ENCODE results near the gene EIPR1.

Gene EIPR1

DNA sequence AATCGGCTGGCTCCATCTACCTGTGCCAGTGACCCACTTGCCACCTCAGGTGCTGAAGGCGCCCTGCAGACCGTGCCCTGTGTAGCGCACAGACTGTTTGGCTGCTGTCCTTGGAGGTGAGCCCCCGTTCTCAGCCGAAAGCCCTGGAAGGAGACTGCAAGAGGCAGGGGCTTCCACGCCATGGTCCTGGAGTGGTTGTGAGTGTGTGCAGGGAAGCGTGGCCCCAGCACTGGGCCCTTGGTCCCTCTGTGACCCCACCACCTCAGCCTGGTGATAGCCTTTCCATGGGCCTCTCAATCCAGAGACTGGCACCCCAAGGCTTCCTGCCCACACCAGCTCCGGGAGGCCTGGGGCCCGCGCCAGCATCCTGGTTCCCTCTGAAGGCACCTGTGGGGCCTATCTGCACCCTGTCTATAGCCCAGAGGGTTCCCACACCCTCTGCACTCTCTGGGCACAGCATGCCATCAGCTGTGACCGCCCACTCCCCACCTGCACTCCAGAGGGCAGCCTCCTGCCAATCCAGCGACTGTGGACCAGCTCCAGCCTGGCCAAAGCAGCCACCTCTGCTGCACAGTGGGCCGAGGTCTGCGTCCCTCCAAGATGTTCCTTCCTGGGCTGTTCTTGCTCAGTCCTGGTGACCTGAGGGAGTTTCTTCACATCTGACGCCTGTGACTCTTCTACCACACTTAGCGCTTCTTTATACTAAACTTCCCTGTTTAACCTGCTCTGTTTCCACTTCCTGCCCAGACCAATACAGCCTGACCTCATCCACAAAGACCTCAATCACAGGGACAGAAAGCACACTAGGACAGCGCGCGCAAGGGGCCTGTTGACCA, 109.5 kb downstream of the EIPR1 start:
- DNase-seq (ENCODE audit: low read depth), result no peak

DNA sequence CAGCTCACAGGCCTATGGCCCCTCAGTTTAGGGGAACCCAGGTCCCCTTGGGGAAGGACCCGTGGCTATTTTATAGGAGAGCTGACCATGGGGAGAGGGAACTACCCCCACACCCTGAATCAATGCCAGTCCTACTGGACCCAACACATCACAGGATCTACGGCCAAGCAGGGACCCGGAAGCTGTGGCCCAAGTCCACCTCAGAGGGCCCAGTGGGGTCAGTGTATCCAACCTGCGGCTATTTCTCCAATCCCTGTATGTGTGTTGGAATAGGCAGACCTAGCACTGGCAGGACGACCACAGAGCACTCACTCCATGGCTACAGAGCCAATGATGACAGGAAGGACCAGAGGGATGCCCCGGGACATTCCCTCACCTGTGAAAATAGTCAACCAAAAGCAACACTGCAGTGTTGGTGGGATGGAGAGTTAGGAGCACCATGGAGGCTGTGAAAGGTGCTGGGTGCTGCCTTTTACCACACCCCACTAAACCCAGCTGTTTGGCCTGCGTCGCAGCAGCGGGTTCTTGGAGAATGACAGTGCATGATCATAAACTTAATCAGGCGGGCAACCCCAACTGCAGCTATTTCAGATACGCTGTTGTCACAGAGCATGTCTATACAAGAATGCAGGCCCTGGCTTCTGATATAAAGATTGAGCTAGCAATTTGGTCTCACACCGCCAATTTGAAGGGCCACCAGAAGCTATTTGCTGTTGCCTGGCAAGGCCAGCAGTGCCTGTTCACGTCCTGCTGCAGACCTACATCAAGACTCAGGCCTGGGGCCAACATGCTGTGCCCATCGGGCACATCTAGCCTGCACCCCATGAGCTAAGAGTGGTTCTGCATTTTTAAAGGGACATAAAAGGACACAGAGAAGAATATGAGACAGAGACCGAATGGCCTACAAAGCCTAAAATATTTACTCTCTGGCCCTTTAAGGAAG, 110.4 kb downstream of the EIPR1 start:
- DNase-seq (ENCODE audit: low read depth), result no peak

DNA sequence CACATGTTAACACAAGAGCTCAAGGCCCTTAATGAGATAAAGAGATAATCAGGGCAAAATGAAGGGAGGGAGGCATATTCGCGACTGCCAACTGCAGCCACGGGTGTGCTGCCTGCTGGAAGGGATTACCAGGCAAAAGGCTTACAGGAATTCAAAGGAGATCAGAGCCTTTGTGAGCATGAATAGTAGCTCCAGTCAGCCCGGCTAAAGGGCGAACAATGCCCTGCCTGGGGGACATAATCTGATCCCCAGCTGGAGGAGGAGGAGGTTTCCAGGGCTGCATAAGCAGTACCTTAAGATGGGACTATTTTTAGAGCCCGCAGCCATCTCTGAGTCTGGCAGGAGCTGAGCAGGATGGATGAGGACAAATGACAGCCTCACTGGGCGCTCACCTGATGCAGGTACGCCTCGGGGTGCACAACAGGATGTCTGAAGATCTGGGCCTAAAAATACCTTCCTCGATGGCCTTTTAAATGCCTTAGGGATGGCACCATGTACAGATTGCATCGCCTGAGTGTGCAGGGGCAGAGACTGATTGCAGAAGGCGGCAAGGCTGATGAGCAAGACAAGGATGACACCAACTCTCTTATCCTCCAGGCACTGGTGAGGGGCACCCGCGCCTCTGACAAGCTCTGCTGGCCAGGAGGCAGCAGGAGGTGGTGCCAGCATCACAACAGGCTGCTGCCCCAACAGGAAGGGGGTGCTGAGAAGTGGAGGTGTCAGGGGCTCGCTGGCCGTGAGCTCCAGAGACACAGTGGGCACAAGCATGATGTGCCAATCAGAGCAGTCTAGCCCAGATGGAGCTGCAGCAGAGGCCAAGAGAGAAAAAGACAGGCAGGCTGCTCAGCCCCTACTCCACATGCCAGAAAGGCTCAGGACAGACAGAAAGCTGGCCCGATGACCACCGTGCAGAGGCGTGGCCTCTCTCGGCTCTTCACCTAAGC, 111.4 kb downstream of the EIPR1 start:
- DNase-seq (ENCODE audit: low read depth), result no peak

DNA sequence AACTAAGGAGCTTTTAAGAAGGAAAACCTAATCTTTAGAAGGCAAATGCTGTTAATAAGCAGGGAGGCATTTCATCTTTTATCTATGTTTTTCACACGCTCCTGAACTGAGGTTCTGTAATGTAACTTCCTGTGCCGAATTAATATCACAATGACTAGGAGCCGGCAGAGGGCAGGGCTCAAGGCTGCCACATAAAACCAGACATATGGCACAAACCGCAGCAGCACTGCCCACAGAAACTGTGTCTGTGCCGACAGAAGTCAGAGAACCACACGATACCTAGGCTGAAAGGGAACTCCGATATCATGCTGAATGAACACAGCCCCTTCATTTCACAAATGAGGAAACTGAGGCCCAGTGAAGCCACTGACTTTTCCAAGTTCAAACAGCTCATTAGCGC, 112.1 kb downstream of the EIPR1 start:
- DNase-seq (ENCODE audit: low read depth), result no peak

DNA sequence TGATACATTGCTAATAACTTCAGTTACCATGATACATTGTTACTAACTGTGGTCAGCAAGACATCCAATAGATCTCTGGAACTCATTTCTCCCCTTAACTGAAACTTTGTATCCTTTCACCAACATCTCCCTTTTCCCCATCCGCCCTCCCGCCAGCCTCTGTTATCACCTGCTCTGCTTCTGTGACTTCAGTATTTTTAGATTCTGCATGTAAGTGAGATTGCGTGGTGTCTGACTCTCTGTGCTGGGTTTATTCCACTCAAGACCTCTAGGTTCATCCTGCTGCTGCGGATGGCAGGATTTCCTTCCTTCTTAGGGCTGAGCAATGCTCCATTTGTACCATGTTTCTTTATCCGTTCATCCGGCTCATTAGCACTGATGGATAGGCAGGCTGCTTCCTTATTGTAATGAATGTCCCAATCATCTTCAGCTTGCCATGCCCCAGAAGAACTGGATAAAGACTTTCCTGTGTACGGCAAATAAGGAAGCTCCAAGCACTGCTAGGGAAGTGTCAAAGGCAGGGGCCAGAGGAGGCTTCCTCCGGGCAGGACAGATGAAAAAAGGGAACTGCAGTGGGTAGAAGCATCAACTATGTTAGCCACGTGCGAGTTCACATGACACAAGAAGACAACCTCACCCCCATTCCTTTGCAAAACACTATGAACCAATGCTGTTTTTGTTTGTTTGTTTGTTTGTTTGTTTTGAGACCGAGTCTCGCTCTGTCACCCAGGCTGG, 113.4 kb downstream of the EIPR1 start:
- no peak for DNase-seq (ENCODE audit: low read depth)

DNA sequence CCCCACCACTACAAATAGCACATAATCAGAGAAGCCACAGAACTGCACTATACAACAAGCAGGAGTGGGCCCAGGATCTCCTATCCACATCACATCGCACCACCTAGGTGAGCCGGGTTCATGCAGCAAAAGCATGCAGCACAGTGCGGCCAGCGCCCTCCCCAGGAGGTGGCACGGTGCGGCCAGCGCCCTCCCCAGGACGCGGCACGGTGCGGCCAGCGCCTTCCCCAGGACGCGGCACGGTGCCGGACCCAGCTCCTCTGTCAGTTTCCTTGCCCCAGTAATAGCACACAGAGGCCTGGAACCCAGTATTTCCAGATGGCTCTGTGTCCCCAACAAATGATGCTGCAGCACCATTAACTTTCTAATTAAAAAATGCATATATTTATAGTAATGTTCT, 114.1 kb downstream of the EIPR1 start:
- DNase-seq (ENCODE audit: low read depth), result no peak

DNA sequence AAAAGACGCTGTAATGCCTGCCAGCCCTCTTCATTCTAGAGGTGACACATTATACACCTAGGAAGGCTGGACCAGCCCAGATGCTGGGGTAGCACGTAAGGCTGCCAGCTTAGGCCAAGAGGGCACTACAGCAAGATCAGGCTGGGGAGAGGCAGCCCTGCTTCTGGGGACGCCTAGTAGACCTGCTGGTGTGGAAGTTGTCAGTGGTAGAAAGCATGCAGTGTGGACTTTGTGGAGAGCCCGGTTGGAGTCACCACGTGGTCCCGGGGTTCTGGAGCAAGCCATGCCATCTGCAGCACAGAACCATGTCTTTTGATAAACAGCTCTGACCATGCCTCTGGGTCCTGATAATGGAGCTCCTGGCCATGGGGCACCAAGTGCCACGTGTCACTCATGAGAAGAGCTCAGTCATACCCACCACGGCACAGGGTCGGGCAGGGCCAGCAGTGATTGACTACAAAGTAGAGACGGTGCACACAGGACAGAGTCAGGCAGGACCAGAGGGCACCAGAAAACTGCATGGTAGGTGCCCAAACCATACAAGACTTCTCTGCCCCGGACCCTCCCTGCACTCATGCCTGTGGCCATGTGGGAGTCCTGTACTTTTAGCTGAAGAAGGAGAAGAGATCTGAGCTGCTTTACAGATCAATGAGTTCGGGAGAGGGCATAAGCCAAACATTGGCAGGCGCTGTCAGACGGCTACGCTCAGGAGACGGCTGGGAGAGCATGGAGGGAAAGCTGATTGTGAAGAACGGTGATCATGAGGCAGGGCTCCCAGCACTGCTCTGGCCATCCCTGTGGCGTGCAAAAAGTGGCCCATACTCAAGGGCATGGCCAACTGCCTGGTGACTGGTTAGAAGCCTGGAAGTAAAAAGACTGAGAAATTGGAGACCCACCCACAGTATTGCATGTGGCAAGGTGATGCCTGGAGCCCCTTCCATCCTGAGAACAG, 114.9 kb downstream of the EIPR1 start:
- DNase-seq (ENCODE audit: low read depth), result no peak

DNA sequence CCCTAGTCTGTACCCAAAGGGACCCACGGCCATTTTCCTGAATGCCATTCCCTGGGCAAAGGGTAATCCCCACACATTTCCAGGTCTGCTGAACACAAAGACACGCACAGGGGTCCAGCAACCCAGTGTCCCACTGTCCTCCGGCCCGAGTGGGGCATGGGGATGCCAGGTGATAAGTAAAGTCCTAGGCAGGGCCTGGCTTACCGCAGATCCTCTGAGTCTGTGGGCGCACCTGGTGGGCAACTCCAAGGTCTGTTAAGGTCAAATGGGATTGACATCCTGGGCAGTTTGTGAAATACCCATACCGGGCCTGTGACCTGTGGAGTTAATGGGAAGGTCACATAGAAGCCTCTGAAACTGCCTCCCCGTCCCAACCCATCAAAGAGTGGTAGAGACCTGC, 116.1 kb downstream of the EIPR1 start:
- no peak for DNase-seq (ENCODE audit: low read depth)

DNA sequence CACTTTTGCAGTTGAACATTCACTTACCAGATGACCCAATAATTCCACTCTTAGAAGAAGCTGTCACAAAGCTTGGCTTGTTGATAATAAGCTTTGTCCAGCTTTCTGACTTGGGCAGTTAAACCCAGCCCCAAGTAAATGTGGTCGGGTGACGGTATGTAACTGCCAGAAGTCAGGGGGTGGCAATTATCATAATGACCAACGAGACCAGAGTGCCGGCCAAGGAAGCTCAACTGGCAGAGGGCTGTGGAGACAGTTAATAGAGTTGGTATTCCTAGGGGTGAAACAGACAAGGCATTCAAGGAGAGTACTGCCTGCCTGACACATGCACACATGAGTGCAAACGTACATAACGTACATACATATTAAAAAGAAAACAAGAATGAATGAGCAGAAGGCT, 116.7 kb downstream of the EIPR1 start:
- no peak for DNase-seq (ENCODE audit: low read depth)

DNA sequence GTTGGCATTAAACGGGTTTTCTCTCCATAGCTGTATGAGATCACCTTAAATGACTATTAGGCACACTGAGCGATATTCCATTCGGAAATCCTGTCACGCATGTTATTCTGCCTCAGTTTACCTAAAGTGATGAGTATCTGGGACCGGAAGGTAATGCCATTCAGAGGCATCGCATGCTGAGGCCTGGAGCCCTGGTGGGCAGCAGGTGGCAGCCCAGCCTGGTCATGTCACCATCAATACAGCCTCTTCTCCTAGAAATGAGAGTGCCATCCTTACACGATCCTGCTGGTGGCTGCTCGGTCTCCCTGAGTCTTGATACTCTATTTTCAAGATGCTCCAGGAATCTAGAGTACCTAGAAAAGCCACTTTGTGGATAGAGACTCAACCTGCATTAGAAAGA, 119.8 kb downstream of the EIPR1 start:
- no peak for DNase-seq (ENCODE audit: low read depth)

DNA sequence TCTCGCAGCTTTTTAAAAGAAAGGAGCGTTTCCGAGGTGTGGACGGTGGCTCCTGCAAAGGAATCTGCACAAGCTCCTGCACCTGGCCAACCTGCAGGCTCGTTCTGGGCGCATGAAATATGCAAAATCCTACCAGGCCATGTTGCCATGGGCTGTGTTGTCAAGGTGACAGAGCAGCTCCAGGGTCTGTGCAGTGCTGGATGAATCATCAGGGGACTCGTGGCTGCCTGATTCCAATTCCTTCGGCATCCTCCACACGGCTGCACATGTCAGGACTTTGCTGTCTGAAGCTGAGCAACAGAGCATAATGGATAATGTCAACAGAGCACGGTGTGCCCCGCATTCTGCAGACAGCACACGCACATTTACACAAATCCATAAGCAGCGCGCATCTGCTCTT, 120.5 kb downstream of the EIPR1 start:
- DNase-seq (ENCODE audit: low read depth), result no peak

DNA sequence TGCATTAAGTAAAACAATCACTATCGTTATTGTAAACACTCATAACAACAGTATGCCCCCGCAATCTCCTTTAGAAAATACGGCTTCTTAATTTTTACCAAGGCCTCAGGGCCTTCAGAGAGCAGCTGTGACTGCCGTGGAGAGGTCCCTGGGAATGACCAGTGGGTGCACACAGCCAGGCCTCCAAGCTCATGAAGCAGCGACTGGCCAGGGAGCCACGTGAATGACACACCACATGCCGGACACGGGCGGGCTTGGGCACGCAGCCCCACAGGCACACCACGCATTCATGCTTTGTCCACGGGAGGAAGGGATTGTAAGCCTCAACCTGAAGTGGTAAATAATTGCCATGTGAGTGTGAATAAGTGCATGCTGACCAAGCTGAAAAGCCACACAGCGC, 121.0 kb downstream of the EIPR1 start:
- no peak for DNase-seq (ENCODE audit: low read depth)

DNA sequence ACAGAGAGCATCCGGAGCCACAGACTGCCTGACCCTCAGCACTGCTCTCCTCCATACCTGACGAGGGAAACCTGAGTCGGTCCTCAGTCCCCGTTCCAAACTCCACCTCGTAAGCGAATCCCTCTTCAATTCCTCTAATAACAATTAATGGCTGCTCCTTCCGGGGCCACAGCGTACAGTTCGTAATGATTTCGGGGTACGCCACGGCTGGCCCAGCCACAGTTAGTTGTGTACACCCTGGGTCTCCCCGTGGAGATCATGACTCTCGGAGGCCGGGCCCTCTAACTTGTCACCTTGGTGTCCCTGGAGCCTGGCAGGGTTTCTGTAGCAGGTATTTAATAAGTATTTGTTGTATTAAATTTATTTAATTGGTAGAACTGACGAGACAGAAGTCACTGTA, 121.5 kb downstream of the EIPR1 start:
- no peak for DNase-seq (ENCODE audit: low read depth)

DNA sequence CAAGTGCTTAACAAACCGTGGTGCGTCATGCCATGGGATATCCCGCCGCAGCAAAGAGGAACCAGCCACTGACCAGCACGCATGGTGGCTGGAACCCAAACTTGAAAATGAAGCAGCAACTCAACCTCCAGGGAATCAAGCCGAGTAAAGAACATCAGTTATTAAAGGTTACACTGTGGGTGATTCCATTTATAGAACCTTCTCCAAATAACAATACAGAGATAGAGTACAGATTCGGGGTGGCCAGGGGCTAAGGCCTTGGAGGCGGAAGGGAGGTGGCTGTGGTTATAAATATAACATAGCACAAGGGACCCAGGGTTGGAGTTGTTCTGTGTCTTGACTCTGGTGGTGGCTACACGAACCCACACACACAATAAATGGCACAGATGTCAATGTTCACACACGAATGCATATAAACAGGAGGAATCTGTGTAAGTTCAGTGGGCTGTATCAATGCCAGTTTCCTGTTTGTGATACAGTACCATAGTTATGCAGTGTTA, 123.1 kb downstream of the EIPR1 start:
- DNase-seq (ENCODE audit: low read depth), result no peak

DNA sequence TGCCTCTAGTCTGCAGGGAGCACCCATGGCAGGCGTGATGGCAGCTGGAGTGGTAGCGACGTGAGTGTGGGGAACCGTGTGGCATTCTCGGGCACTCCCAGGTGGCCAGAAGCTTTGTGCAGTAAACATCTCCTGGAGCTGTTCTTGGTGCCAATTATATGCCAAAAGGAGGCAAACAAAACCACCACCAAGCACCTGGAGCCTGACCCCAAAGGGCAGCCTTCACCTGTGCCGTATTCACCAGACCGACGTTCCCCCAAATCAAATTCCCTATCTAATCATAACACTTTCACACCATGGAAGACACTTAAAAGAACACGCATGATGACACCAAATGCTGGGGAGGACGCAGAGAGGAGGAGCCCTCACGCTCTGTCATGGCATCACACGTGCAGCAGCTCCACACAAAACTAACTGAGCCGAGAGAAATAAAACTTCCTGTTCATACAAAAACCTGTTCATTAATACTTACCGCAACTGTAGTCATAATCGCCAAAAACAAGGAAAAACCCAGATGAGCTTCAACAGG, 123.6 kb downstream of the EIPR1 start:
- no peak for DNase-seq (ENCODE audit: low read depth)

DNA sequence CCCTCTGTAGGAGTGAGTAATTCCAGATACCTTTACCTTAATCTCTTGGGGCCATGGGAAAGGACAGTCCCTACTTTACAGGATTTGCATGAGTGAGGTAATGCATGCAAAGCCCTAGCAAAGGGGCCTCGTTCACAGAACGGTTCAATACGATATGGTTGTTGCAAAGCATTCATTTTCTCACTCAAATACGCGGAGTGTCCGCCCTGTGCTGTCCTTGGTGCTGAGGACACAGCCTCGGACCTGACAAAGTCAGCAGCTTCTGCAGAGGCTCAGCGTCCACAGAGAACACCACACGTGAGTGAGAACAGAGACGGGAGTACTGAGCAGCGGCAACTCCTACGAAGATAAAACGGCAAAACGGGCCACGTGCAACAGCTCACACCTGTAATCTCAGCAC, 125.7 kb downstream of the EIPR1 start:
- DNase-seq (ENCODE audit: low read depth), result no peak

DNA sequence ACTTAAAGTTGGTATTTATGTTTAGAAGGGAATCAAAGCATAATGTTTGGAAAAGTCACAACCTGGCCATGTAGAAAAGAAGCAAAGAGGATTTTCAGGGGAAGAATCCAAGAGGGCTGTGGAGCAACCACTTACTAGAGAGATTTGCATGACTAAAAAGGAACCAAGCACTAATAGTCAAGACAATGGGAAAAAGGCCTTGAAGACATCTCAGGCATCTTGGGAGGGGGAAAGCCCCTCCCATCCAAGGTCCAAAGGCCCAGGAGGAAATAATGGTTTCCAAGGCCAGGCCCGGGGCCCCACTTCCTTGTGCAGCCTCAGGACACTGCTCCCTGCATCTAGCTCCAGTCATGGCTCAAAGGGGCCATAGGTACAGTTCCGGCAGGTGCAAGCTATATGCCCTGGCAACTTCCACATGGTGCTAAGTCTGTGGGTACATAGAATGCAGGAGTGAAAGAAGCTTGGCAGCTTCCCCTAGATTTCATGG, 128.1 kb downstream of the EIPR1 start:
- DNase-seq (ENCODE audit: low read depth), result no peak

DNA sequence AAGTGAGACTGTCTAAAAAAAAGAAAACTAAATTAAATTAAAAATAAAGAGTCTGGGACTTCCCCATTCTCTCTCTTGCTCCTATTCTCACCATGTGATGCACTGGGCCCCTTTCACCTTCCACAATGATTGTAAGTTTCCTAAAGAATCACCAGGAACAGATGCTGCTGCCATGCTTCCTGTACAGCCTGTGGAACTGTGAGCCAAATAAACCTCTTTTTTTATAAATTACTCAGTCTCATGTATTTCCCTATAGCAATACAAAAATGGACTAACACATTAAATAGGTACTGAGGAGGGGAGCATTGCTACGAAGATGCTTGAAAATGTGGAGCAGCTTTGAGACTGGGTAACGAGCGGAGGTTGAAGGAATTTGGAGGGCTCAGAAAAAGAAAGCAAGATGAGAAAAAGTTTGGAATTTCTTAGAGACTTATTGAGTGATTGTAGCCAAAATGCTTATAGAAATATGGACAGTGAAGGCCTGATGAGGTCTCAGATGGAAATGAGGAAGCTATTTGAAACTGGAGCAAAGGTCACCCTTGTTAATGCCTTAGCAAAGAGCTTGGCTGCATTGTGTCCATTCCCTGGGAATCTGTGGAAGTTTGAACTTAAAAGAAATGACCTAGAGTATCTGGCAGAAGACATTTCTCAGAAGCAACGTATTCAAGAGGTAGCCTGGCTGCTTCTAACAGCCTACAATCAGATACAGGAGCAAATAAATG, 128.7 kb downstream of the EIPR1 start:
- DNase-seq (ENCODE audit: low read depth), result no peak
